NCI-H2227 treated with DMSO at 0.1 percent for 48 hours (cell line): ENCODE data around the gene PHYKPL.

Source experiments
- DNase-seq: peaks from one replicate; lab custom pipeline; 2025; lab: John Stamatoyannopoulos, UW

PHYKPL gene

DNA sequence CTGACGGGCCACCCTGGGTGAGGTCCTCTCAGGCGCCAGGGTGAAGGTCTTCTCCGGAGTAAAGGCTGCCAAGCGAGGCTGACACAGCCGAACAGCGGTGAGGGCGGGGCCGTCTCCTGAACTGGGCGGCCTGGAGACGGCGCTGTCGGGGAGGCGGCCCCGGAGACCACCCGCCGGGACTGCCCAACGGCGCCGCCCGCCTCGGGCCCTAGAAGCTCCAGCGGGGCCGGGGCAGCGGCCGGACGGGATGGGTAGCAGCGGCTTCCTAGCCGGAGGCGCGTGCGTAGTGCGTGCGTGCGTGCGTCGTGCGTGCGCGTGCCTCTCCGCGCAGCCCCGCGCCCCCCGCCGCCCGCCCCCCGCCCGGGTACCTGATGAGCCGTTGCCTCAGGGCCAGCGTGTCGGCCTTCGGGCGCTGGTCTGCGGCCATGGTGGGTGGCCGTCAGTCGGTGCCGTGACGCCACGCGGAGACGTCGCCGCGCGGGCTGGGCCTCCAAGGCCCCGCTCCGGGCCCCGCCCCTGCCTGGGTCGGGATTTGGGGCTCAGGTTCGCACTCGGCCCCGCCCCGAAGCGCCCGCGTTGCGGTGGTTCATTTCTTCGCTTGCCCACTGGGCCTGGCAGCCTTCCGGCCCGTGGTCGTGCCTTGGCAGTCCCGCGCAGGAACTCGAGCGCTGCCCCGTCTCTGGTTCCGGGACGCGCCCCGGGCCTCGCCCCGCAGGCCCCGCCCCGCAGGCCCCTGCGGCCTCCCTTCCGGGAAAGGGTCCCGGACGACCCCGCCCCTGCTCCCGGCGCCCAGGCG, at the start of gene PHYKPL:
PHYKPL (minus strand) TSS at position 679 of the 796 bp plus-strand sequence; CDS start at position 427, 252 bp downstream.
- peak; percentile 45 for DNase-seq

DNA sequence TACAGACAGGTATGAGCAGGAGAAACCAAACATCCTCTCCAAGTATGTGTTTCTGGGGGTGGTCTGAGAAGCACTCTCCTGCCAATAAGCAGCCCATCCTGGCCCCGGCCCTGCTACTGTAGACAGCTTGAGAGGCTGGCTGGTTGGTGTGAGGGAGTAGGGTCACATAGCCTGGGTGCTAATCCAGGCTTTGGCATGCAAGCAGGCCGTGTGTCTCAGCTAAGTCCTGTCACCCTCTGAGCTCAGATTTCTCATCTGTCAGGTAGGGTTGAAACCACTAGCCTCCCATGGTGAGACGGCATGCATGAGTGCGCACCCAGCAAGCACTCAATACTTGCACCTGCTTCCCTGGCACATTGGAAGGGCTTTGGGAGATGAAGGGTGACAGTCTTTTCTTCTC, 49.8 kb upstream of the PHYKPL start:
- no peak for DNase-seq

DNA sequence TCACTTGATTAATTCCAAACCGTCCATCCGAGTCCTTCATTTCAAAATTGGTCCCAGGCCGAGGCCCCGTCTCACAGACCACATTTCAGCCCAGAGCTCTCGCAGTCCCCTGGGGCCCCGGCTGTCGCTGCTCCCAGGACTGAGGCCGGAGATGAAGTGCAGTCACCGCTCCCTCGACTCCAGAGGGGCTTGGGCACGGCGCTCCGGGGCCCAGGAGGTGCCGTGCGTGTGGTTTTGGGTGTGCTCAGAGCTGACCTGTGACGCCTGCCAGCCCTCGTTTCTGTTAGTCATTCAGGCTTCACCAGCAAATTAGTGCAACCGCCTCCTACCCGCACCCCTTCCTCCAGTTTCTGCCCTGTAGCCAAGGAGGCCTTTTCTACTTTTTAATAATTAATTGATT, 48.7 kb upstream of the PHYKPL start:
- no peak for DNase-seq

DNA sequence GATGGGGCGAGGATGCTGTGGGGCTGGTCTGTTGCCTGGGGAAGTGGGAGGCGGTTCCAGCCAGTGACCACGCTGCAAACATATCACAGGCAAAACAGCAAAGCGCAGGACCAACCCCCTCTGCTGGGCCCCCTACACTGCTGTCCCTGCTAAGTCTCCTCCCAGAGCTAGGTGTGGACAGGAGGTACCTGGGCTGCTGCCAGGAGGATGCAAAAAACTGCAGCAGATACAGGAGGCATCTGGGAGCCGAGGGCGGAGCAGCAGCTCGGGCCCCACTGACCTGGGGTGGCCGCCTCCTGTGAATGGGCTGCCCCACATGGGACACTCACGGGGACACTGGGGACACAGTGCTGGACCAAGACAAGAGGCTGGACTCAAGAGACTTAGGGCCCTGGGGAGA, 48.0 kb upstream of the PHYKPL start:
- no peak for DNase-seq

DNA sequence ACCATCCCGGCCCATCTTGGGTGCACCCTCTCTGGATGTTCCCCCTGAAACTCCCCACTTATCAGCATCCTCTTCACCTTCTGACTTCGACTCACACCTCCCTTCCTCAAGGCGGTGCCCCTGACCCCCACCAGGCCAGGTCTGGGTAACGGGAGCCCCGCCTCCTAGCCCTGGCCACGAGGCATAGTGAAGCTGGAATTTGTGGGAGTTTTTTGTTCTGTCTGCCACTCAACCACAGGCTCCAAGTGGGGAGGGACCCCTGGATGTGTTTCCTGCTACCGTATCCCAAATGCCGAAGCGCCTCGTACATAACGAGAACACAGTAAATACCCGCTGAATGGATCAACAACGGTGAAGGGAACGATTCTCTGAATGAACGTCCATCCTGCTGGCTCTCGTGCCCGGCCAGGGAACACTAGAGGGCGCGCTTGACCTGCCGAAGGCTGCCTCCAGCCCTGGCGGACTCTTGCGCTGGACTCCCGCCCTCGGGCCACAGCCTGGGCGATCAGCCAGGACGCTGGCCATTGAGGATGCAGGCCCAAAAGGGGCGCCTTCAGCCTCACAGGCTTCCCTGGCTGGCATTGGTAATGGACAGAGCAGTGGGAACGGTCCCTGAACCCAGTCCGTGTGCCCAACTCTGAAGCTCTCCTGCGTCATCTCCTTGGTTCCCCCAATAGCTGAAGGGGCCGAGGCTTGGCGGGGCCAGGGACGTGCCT, 47.3 kb upstream of the PHYKPL start:
- peak; percentile 50 for DNase-seq

DNA sequence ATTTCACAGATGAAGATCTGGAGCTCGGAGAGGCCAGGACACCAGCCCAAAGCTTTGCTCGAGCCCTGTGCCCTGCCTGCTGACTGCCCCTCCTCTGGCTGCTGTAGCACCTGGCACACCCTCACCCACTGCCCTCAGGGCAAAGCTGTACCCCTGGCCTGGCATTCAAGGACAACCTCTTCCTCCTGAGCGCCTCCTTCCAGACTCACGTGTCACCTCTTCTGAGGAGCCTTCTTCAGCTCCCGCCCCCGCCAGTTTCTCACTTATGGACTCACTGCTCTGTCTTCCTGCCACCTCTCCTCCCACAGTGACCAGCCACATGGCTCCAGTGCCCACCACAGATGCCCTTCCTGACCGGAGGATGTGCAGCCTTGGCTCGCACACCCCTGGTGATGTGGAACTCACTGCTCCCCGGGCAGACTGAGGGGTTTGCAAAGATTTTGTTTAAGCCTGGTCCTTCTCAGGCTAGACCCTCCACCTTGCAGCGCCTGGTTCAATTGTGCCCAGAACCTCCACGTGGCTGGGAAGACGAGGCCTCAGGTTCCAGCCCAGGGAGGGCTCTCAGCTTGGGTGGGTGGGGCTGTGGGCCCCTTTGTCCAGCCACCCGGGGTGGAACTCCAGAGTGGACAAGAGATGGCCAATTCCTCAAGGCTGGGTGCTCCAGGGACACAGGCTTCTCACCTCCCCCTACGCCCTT, 46.6 kb upstream of the PHYKPL start:
- no peak for DNase-seq

DNA sequence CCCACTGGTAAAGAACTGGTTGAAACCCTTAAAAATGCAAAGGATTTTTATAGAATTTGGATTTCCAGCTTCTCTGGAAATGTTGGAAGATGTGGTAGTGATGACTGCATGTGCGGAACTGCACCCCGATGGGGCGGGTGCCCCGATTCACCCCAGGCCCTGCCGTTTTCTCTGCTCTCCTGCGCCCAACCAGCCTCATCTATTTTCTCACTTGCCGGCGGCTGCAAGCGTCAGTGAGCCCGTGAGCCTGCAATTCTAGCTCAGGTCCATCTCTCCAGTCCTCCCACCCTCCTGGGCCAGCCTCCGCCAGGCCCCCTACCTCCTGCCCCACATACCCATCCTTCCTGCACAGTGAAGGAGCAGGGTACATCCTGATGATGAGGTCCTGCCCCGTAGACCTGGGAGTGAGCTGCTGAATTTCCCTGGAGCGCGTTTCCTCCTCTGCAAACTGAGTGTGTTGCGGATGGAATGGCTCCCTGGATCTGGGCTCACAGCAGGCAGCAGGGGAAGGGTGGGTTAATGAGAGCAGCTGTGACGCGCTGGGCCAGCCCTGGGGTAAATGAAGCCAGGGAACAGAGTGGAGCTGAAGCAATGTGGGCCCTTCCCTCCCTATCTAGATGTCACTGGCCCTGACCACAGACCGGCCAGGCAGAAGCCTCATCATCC, 45.9 kb upstream of the PHYKPL start:
- no peak for DNase-seq

DNA sequence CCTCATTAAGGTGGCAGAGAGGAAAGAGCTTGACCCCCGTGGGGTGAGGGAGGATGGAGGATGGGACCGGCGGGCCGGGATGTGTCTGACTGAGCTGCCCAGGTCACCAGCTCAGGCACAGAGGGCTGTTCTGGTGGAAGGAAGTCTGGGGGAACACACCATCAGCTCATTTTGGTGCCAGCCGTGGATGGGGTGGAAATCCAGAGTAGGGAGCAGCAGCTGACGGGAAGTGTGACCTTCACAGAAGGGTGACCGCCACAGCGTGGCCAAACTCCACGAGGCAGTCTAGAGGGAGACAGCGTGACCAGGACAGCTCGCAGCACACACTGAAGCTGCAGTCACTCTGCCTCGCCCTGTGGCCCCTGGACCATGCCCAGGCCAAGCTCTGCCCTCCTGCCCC, 45.3 kb upstream of the PHYKPL start:
- no peak for DNase-seq

DNA sequence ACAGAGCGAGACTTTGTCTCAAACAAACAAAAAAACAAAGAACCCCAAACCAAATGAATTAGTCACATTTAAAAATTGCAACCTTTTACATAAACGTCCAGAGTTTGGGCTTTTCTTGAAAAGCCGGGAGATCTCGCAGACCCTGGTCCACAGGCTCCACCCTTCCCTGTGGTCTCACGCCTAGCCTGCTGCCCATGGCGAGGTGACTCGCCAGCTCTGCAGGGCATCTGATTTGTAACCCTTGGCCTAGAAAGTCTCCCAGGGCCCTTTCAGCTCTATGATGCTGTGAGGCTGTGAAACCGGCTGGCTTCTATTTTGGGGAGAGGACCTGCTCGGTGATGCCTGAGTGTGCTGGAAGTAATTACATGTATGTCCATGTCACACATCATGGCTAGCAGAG, 44.7 kb upstream of the PHYKPL start:
- DNase-seq = no peak

DNA sequence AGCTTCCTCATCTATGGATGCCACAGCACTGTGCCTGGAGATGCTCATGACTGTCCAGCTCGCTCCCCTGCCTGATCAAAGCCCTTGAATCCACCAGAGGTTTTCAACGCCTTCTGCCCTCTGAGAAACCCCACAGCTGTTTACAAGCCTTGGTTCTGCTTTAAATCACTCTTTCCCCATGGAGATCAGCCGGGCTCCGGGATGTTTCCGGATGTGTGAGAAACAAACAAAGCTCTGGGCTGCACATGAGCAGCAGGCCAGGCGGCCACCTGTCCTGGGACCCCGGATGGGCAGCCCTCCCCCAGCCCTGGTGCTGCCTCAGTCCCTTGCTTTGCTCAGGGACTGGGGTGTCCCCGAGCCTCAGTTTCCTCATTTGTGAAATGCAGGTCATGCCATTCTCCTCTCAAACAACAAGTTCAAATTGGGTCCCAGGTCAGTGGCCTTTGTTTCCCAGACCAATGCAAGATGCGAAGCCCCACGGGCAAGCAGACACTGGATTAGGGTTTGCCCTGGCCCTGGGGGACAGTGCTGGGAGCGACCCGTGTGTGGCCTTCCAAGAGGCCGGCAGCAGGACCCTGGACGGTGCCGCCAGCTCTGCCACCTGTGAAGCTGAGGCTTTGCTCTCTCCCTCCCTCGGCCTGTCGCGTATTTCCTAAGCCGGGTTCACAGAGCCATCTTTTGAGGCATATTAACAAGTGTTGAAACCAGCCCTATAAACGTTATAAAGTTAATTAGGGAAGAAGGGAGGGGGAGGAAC, 42.4 kb upstream of the PHYKPL start:
- DNase-seq = no peak

DNA sequence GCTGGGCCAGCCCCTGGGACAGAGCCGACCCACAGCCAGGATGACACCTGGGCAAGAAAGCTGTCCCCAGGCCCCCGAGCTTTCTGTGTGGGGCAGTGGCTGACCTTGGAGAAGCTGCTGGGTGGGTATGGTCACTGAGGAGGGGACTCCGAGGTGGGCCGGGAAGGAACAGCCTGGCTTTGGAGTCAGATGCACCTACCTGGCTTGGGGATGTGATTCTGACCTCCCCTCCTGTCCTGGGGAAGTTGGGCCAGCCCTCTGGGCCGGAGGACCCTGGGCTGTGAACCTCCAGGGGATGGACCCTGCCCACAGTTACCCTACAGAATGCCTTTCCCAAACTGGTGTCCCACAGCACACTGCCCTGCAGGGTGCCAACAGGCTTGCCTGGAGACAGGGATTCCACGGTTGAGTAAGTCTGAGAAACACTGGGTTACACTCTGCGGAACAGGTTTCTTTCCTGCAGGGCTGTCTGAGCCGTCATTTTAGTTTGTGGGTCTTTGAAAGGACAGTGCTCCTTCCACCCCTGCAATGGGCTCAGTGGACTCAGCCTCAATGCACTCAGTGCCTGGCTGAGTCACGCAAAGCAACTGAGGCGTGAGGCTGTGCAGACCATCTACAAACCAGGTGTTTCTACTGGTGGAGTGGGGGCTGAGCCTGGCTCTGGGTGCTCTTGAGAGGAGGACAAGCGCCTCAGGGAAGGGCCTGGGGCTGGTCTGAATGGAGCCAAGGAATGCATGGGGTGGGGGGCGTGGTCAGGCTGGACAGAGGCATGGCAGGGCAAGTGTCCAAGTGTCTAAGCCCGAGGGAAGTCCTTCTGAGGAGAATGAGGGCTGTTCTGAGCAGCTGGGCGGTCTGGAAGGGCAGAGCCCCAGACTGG, 41.3 kb upstream of the PHYKPL start:
- no peak for DNase-seq

DNA sequence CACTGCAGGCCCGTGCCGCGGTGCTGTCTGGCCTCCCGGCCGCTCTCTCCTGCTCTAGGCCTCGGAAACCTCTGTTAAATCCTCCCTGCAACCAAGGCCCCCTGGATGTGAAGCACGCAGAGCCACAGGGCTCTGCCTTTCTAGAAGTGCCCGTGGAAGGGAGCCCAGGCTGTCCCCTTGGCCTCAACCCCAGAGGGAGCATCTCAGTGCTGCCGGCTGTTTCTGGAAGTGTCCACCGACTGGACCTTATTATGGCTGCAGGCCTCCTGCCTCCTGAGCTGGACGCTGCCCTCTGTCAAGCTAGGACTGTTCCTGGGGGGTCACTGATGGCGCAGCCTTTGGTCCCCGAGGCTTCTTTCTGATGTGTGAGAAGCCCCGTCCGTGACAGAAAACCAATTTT, 40.4 kb upstream of the PHYKPL start:
- DNase-seq = no peak

DNA sequence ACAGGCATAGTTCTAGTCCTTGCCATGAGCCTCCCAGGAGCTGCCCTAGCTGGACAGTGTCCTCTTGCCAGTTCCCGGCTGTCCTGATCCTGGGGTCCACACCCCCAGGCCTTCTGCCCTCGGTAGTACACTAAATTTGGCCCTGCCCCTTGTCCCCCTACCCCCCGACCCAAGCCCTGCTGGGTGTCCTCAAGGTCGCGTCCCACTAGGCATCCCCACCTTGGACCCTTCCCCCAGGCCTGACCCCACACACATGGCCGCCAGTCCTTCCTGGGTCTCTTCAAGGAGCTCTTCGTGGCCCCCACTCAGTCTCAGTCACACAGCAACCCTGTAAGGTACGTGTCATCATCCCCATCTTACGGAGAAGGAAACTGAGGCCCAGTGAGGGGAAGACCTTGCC, 40.0 kb upstream of the PHYKPL start:
- no peak for DNase-seq

DNA sequence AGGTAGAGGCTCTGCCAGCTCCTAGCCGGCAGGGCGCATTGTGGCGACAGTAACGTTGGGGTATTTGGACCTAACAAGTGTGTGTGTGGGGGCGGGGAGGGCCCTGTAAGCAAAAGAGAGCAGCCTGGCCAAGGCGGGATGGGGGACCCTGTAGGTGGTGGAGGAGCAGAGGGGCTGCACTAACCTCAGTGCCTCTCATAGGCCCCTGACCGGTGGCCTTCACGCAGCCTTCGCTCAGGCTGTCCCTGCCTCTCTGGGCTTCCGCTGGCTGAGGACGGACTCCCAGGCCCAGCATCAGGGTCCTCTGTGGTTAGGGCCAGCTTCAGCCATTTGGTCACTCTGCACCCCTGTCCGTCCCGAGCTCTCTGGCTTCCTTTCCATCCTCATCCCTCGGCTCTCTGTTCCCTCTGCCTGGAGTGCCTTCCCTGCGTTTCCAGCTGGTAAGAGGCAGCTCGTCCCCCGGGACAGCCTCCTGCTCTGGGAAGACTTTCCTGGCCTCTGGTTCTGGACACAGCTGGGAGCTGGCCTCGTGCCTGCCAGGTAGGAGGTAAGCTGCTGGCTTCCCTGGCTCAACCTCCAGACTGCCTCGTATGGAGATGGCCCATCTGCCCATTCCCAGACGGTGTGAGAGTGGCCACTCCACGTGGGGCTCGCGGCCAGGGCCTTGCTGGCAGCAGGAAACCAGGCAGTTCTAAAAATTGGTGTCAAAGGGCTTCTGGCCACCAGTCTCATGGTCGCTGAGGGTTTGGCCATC, 39.3 kb upstream of the PHYKPL start:
- no peak for DNase-seq

DNA sequence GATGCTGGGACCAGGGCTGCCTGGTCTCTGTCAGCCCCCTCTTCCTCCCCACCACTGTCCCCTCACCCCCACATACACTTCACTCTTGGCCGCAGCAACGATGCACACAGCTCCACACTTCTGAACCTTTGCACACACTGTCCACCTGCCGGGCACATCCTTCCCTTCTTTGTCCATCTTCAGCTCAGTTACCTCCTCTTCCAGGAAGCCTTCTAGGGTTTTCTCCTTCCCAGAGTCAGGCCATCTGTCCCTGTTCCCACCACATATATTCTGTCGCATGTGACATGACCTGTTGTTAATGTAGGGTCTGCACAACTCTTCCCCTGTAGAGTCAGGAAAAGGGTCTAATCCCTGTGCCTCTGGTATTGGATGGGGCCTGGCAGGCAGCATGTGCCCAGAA, 38.6 kb upstream of the PHYKPL start:
- no peak for DNase-seq

DNA sequence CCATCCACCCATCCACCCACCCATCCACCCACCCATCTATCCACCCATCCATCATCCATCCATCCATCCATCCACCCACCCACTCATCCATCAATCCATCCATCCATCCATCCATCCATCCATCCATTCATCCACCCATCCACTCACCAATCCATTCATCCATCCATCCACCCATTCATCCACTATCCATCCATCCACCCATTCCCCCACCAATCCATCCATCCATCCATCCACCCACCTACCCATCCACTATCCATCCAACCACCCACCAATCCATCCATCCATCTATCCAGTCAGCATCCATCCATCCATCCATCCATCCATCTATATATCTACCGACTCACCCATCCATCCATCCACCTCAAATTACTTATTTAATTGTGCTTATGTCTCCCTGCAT, 36.9 kb upstream of the PHYKPL start:
- DNase-seq = no peak

DNA sequence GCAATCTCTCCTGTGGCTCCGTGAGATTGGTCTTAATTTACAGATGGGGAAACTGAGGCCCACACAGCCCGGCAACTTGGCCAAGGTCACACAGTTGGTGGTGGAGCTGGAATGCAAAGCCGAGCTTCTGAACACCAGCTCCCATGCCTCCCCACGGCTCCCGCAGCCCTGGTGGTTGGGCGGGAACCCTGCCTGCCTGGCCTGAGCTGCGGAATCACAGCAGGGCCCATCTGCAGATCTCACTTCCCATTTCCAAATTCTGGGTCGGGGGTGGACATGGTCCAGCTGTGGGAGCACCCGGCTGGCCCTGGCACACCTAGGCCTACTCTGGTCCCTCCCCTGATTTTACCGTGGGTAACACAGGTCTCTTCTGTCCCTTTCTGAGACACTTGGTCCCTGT, 35.3 kb upstream of the PHYKPL start:
- no peak for DNase-seq

DNA sequence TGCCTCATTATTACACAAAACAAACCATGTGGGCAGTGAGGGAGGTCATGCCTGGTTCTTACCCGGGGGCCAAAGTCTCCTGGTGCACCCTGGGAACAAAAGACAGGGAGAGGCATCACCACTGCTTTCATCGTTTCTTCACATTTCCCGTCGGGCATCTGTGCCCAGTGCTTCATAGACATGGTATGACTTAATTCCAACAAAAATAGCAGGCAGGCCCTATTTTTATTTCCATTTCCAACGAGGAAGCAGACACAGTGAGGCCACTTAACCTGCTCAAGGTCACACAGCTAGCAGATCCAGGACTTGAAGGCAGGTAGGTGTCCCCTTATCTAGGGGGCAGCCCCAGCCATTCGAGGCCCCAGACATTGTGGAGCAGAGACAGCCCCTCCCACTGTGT, 34.6 kb upstream of the PHYKPL start:
- DNase-seq = no peak

DNA sequence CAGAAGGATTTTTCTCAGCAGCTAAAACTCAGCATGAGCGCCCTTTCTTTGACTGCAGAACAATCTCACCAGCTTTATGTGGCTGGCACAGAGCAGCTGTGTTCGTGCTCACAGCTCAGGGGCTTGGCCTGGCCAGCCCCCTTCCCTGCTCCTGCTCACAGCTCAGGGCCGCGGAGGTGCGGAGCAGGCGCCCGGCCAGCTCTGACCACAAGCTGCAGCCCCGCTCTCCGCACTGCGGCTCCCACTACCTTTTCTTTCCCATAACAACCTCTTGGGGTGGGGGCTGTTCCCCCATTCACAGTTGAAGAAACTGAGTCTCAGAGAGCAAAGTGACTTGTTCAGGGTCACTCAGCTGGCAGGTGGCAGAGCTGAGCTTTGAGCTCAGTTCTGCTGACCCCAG, 34.0 kb upstream of the PHYKPL start:
- DNase-seq = no peak

DNA sequence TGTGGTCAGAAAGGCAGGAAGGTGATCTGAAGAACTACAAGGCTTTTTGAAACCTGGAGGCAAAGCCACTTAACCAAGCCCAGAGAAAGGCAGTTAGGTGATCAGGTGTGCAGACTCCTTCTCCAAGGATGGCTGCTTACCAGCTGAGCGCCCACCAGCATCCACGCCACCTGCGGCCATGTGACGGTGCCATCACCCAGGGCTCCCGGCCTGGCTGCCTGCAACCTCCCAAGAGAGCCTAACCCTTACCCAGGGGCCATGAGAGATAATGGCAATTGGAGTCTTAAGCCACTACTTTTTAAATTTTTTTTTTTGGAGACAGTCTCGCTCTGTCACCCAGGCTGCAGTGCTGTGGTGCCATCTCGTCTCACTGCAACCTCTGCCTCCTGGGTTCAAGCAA, 33.1 kb upstream of the PHYKPL start:
- DNase-seq = no peak
